Omental fat pad (tissue), 4 donors: ENCODE results near the gene NRN1L. TPM values are rescaled to one million over a fixed set of nuclear protein-coding genes. Genes with fewer than 3 reads are reported as not detected.

ENCODE experiments used
- ATAC-seq: fragments of 150-250 bp; one replicate; pipeline ENCODE4 v1.9.1; 2016; ENCODE audit warnings: mild to moderate bottlenecking, moderate library complexity; ENCODE audit not compliant: low FRiP score
- DNase-seq: peaks from one replicate; pipeline ENCODE4 v3.0.0-alpha.2; 2019; ENCODE audit warnings: low spot score
- small RNA-seq: library from RNA; depleted of rRNA; stranded (forward); fragments of <200 nt; gene quantifications from one replicate; pipeline ENCODE3, GENCODE V24; 2016
- total RNA-seq, 4 donors: library from RNA; depleted of rRNA; stranded (reverse); fragments of >200 nt; gene quantifications; one replicate each; pipeline ENCODE4 v1.1.0, GENCODE V29; 2016
- TF ChIP-seq, protein P1 (sequence below), 3 donors: fragments of 450-650 bp; IDR thresholded peaks; one replicate each; pipeline ENCODE4 v1.5.1; 2016 to 2017; ENCODE audit warnings: antibody characterized with exemption in 3 of 3, mild to moderate bottlenecking in 3 of 3, moderate library complexity in 2 of 3

NRN1L gene
- total RNA-seq, 4 donors from 2014 or later, result 3.0 to 5.5 TPM; not detected in 2

DNA sequence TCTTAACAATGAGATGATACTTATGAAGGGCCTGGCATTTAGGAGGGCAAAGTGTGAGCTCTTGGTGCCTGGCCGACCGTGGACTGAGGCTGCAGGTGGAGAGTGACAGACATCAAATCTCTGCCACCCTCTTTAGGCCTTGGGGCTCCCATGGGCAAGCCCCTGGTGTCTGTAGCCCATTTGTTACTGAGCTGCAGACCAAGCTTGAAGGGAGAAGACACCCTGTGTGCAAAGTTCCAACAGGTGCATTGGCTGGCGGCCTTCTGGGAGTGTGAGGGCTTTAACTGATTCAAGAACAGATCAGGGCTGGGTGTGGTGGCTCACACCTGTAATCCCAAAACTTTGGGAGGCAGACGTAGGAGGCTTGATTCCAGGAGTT is 47.8 kb downstream of the NRN1L start:
- TF ChIP-seq, protein P1, sequence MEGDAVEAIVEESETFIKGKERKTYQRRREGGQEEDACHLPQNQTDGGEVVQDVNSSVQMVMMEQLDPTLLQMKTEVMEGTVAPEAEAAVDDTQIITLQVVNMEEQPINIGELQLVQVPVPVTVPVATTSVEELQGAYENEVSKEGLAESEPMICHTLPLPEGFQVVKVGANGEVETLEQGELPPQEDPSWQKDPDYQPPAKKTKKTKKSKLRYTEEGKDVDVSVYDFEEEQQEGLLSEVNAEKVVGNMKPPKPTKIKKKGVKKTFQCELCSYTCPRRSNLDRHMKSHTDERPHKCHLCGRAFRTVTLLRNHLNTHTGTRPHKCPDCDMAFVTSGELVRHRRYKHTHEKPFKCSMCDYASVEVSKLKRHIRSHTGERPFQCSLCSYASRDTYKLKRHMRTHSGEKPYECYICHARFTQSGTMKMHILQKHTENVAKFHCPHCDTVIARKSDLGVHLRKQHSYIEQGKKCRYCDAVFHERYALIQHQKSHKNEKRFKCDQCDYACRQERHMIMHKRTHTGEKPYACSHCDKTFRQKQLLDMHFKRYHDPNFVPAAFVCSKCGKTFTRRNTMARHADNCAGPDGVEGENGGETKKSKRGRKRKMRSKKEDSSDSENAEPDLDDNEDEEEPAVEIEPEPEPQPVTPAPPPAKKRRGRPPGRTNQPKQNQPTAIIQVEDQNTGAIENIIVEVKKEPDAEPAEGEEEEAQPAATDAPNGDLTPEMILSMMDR (IDR thresholded peaks at IDR 0.05), result no peak
- ATAC-seq (no peak), DNase-seq (no peak)

DNA sequence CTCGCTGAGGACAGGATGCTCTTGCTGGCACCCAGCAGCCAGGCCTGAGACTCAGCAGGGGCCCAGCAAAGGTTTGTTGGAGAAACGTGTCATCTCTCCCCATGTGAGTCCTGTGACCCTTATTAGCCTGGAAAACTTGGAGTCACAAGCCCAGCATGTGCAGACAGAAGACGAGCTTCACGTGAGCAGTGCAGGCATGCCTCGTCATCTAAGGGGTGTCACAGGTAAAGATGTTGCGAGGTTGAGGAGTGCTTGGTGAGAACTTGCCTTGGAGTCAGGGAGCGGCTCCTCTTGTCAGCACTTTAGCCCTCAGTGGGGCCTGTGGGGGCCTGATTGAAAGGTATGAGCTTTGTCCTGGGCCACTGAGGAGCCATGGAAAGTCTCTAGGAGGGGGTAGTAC is 49.1 kb downstream of the NRN1L start:
- TF ChIP-seq, protein P1 (IDR thresholded peaks at IDR 0.05), result no peak
- ATAC-seq, result no peak
- no peak for DNase-seq

DNA sequence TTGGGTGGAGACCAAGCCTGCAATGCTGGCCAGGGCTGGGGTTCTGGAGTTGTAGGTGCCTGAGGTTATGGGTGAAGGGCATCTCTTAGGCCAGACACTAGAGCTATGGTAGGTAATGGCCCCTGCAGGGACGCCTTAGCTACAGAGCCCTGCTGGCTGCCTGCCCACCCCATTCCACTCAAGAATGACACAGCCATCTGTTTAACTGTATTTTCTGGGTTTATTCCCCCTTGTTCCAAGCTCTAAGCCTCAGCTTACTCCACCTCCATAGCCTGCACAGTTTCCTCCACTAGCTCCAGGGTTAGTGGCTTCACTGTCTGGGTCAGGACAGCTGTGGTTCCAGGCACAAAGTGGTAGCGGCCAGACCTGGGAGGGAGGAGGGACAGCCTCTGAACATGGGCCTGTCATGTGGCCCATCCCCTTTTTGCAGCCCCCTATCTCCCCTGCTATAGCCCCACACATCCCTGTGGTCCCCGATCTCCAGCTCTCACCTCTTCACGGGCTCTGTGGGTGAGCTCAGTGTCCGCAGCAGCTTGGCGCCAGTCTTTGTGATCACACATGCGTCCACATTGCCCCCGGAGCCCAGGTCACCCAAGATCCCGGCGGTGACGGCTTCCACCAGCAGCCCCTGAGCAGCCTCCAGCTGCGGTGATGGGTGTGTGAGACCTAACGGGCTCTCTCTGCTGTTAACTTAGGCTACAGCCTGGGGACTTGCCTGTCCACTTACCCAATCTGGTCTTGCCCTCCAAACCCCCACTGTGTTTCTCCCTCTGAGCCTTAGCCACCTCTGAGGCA is 49.8 kb downstream of the NRN1L start:
- DNase-seq, result no peak
- no peak for ATAC-seq
- TF ChIP-seq, protein P1 (IDR thresholded peaks at IDR 0.05), result no peak

DNA sequence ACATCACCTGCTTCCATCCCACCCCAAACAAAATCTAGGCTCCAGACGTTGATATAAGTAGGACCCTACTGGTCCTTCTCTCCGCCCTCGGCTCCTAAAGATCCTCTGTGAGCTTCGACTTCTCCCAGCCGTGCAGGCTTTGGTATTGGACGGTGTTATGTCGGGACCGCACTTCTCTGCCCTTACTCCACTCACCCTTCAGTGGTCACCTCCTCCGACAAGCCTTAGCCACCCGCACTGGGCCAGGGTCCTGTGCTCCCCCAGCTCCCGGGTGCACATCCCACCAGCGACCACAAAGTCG is 50.4 kb downstream of the NRN1L start:
- no peak for DNase-seq
- TF ChIP-seq, protein P1 (IDR thresholded peaks at IDR 0.05), result no peak
- no peak for ATAC-seq

DNA sequence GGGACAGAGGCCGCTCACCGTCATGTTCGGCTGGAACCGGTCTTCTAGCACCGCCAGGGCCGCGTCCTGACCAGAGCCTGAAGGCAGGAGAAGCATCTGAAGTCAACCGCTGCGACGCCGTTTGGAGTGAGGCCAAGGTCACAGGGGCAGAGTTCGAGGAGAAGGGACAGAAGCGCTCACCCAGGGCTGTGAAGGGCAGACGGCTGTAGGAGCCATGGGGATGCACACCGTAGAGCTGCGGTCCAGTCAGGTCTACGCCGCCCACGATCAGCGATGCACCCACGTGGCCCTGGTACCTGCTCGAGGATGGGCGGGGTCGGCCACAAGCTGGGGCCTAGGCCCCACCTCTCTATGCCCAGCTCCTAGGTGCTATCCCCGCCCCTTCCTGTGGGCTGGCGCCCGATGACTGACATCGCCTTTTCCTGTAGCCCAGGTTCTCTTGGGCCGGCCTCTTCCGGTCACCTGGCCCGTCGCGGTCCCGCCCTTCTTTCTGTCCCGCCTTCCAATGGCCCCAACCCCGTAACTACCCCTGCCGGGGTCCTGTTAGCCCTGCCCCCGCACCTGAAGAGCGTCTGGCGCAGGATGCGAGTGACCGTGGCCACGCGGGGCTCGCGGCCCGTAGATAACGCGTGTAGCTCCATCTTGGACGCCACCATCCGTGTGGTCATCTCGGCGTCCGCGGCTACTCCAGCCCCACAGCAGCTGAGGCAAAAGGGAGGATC is 50.9 kb downstream of the NRN1L start:
- TF ChIP-seq, protein P1 (IDR thresholded peaks at IDR 0.05), result no peak
- peak; percentile 76 for DNase-seq
- peak; percentile 97 for ATAC-seq

Small RNA genes lying within 50 kb of the gene (small RNA-seq; reads per million reads assigned to genes)
- not detected for gene AC040162.2
- gene NRN1L, result not detected

Other genes starting within 250 kb of the NRN1L start
- 1 to 10 TPM in 3 of 4 donors, under 1 TPM in 1; 0.93 to 7.6 (median 2.4) TPM for gene CARMIL2, start 239.7 kb upstream of the NRN1L start, total RNA-seq
- 10 to 100 TPM in 3 of 4 donors, 1 to 10 TPM in 1; 9.5 to 21.3 (median 18.4) TPM for gene ACD, start 224.6 kb upstream of the NRN1L start, total RNA-seq
- 10 to 100 TPM in 1 of 4 donors, 1 to 10 TPM in 3; 3.2 to 12.5 (median 4.6) TPM for gene PARD6A, start 223.9 kb upstream of the NRN1L start, total RNA-seq
- gene ENKD1, start 218.1 kb upstream of the NRN1L start, total RNA-seq, result 10 to 100 TPM in 3 of 4 donors, 1 to 10 TPM in 1; 7.7 to 17.8 (median 13.7) TPM
- 1 to 10 TPM; 5.0 to 8.3 (median 7.6) TPM for gene C16orf86, start 218.1 kb upstream of the NRN1L start, total RNA-seq
- gene GFOD2, start 165.6 kb upstream of the NRN1L start, total RNA-seq, result 10 to 100 TPM; 10.9 to 25.2 (median 20.1) TPM
- 1 to 10 TPM; 6.0 to 9.8 (median 8.3) TPM for gene RANBP10, start 78.3 kb upstream of the NRN1L start, total RNA-seq
- 1 to 10 TPM in 2 of 4 donors, under 1 TPM in 2; 0.60 to 1.9 (median 1.1) TPM for gene TSNAXIP1, start 78.0 kb upstream of the NRN1L start, total RNA-seq
- gene THAP11, start 42.6 kb upstream of the NRN1L start, total RNA-seq, result 10 to 100 TPM; 37.4 to 61.6 (median 48.3) TPM
- 100 to 1,000 TPM in 2 of 4 donors, 10 to 100 TPM in 2; 79.0 to 150 (median 110) TPM for gene NUTF2, start 38.0 kb upstream of the NRN1L start, total RNA-seq
- 100 to 1,000 TPM in 1 of 4 donors, 10 to 100 TPM in 3; 22.9 to 135 (median 37.8) TPM for gene CENPT, start 37.2 kb upstream of the NRN1L start, total RNA-seq
- gene EDC4, start 11.8 kb upstream of the NRN1L start, total RNA-seq, result 10 to 100 TPM; 27.3 to 92.2 (median 43.0) TPM
- 10 to 100 TPM; 16.1 to 24.6 (median 19.9) TPM for gene PSKH1, start 8.4 kb downstream of the NRN1L start, total RNA-seq
- gene CTRL, start 47.0 kb downstream of the NRN1L start, total RNA-seq, result 1 to 10 TPM in 3 of 4 donors, under 1 TPM in 1; 0.65 to 5.0 (median 2.3) TPM
- 10 to 100 TPM; 29.9 to 53.0 (median 45.3) TPM for gene PSMB10, start 52.0 kb downstream of the NRN1L start, total RNA-seq
- 10 to 100 TPM in 3 of 4 donors, 1 to 10 TPM in 1; 7.7 to 52.2 (median 13.0) TPM for gene LCAT, start 59.2 kb downstream of the NRN1L start, total RNA-seq
- 10 to 100 TPM; 39.4 to 92.2 (median 70.8) TPM for gene SLC12A4, start 83.8 kb downstream of the NRN1L start, total RNA-seq
- gene DPEP3, start 95.6 kb downstream of the NRN1L start, total RNA-seq, result under 1 TPM in 2 of 4 donors, not detected in 2; 0.24 to 0.63 TPM
- gene DPEP2, start 114.6 kb downstream of the NRN1L start, total RNA-seq, result 1 to 10 TPM; 4.0 to 8.7 (median 4.8) TPM
- gene DPEP2NB, start 131.0 kb downstream of the NRN1L start, total RNA-seq, result not detected
- gene DDX28, start 138.3 kb downstream of the NRN1L start, total RNA-seq, result 10 to 100 TPM in 1 of 4 donors, 1 to 10 TPM in 3; 6.4 to 13.5 (median 6.8) TPM
- gene DUS2, start 138.4 kb downstream of the NRN1L start, total RNA-seq, result 10 to 100 TPM in 2 of 4 donors, 1 to 10 TPM in 2; 6.7 to 17.9 (median 10.2) TPM
- 10 to 100 TPM; 39.5 to 54.5 (median 45.6) TPM for gene NFATC3, start 200.5 kb downstream of the NRN1L start, total RNA-seq